ENCODE results near the gene KCNAB3.

KCNAB3 gene

DNA sequence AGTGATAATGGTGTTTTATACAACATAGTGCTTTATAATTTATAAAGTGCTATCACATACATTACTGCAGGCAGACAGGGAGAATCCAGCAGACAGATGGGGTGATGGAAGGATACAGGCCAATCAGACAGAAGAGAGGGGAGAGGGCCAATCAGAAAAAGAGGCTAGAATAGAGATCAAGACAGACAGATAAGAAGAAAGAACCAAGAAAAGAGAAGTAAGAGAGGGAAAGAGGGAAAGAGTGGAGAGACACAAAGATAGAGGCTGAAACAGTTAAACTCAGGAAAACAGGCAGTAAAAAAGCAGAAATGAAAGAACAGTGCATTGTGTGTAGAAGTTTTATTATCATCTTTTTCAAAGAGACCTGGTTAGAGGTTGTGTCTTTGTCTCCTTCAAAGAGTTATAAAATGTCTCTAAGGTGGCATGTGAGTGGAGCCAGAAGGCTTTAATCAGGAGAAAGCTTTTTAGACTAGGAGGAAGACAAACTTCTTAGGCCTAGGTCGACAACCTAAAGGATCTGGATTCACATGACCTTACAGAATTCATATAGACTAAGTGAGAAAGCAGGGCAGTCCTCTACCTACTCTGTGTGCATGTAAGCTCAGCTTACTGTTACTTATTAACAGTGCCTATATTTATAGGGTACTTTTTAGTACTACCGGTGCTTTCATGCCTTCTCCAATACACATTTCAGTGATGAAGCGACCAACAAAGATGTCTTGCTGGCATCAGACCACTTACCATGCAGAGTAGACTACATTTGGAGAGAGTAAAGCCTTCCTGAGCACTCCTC, 49.4 kb downstream of the KCNAB3 start:
- DNase-seq (ENCODE audit: low read depth in 2 of 2): no peak

DNA sequence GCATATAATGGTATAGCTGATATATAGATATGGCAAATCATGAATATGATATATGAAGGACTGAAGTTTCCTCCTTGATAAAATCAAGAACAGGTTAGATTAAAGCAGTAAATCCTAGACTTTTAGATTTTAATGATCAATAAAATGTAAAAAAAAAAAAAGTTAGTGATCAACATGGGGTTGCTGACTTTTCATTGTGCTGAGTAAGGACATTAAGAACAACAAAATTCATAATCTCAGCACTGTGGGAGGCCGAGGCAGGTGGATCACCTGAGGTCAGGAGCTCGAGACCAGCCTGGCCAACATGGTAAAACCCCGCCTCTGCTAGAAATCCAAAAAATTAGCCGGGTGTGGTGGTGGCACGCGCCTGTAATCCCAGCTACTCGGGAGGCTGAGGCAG, 51.4 kb downstream of the KCNAB3 start:
- DNase-seq (ENCODE audit: low read depth in 2 of 2): no peak

GRCh38 chr17:7875804-7876370, 53.8 kb downstream of the KCNAB3 start:
- no peak for DNase-seq (ENCODE audit: low read depth in 2 of 2)

- DNase-seq (ENCODE audit: low read depth in 2 of 2): no peak
These were observed 56.6 kb downstream of the KCNAB3 start for GRCh38 chr17:7873051-7873450.

Measured in stimulated activated CD8-positive, alpha-beta memory T cell treated with anti-CD3 and anti-CD28 coated beads, Interleukin-7, amount 100 ng/mL, for 1 hour (primary cell).